Vagina (tissue), 2 donors: ENCODE data around the gene ADAMTSL3.

Experiments
- POLR2A ChIP-seq, 2 donors: fragments of 450-650 bp; IDR thresholded peaks; one replicate each; pipeline ENCODE4 v1.6.1; 2017; ENCODE audit warnings: antibody characterized with exemption in 2 of 2, mild to moderate bottlenecking in 2 of 2, moderate library complexity in 2 of 2
- POLR2AphosphoS5 ChIP-seq, 2 donors: sonication (generic); formaldehyde crosslinking; IDR thresholded peaks; one replicate each; pipeline ENCODE4 v1.9.0; 2017; ENCODE audit warnings: antibody characterized with exemption in 2 of 2, mild to moderate bottlenecking in 2 of 2, low read depth in 1 of 2; ENCODE audit not compliant: insufficient read depth in 1 of 2
- TF ChIP-seq, protein P1 (sequence below), 3 experiments: fragments of 450-650 bp in 2 of 3; fragments of 200-600 bp in 1 of 3; sonication (generic) in 1 of 3; IDR thresholded peaks; one replicate each; pipeline ENCODE4 v1.5.1; 2017 to 2019; ENCODE audit warnings: antibody characterized with exemption in 3 of 3, mild to moderate bottlenecking in 2 of 3, moderate library complexity in 2 of 3

DNA sequence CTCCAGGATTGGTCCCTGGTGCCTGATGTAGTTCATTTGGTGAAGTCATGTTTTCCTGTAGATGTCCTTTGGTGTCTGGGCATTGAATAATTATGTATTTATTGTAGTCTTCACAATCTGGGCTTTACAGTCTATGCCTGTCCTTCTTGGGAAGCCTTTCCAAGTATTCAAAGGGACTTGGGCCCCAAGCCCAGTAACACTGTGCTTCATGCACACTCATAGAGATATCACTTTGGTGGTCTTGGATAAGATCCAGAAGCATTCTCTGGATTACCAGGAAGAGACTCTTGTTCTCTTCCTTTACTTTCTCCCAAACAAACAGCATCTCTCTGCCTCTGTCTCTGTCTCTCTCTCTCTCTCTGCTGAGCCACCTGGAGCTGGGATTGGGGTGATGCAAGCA lies 300.6 kb downstream of the ADAMTSL3 start:
- TF ChIP-seq, protein P1, sequence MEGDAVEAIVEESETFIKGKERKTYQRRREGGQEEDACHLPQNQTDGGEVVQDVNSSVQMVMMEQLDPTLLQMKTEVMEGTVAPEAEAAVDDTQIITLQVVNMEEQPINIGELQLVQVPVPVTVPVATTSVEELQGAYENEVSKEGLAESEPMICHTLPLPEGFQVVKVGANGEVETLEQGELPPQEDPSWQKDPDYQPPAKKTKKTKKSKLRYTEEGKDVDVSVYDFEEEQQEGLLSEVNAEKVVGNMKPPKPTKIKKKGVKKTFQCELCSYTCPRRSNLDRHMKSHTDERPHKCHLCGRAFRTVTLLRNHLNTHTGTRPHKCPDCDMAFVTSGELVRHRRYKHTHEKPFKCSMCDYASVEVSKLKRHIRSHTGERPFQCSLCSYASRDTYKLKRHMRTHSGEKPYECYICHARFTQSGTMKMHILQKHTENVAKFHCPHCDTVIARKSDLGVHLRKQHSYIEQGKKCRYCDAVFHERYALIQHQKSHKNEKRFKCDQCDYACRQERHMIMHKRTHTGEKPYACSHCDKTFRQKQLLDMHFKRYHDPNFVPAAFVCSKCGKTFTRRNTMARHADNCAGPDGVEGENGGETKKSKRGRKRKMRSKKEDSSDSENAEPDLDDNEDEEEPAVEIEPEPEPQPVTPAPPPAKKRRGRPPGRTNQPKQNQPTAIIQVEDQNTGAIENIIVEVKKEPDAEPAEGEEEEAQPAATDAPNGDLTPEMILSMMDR (IDR thresholded peaks at IDR 0.05) = no peak
- TF ChIP-seq POLR2A (IDR thresholded peaks at IDR 0.05) = no peak
- no peak for TF ChIP-seq POLR2AphosphoS5 (IDR thresholded peaks at IDR 0.05; ENCODE audit: insufficient read depth in 1 of 2, low read depth in 1 of 2)
